GM23248 (cell line): ENCODE results near the gene ROBO2. TPM values are rescaled to one million over a fixed set of nuclear protein-coding genes. Genes with fewer than 3 reads are reported as not detected.

Source experiments
- DNase-seq: peaks from one replicate; pipeline ENCODE4 v3.0.0-alpha.2; 2015
- H2AFZ ChIP-seq: fragments of 200-600 bp; sonication (generic); 2 replicates; pipeline ENCODE4 v1.6.1; 2016; ENCODE audit warnings: antibody characterized with exemption
- H3F3A ChIP-seq: fragments of 200-600 bp; sonication (generic); 2 replicates; pipeline ENCODE4 v1.6.1; 2016; ENCODE audit warnings: mild to moderate bottlenecking, antibody characterized with exemption, mixed run types; ENCODE audit not compliant: insufficient read depth
- H3K27ac ChIP-seq: fragments of 200-600 bp; sonication (generic); 2 replicates; pipeline ENCODE4 v1.5.1; 2016; ENCODE audit warnings: mild to moderate bottlenecking
- H3K27me3 ChIP-seq: fragments of 200-600 bp; sonication (generic); replicated peaks from 2 replicates; pipeline ENCODE4 v1.6.1; 2016; ENCODE audit warnings: mild to moderate bottlenecking; ENCODE audit not compliant: insufficient read depth
- H3K36me3 ChIP-seq: fragments of 200-600 bp; sonication (generic); 2 replicates; pipeline ENCODE4 v1.6.1; 2016; ENCODE audit warnings: low read depth, mild to moderate bottlenecking
- H3K4me1 ChIP-seq: fragments of 200-600 bp; sonication (generic); 2 replicates; pipeline ENCODE4 v1.6.1; 2016; ENCODE audit warnings: mild to moderate bottlenecking; ENCODE audit not compliant: insufficient read depth
- H3K4me2 ChIP-seq: fragments of 200-600 bp; sonication (generic); one replicate; pipeline ENCODE4 v1.6.1; 2016; ENCODE audit warnings: mild to moderate bottlenecking; ENCODE audit not compliant: unreplicated experiment
- H3K4me3 ChIP-seq: fragments of 200-600 bp; sonication (generic); 2 replicates; pipeline ENCODE4 v1.5.1; 2016; ENCODE audit warnings: mild to moderate bottlenecking
- H3K79me2 ChIP-seq: fragments of 200-600 bp; sonication (generic); 2 replicates; pipeline ENCODE4 v1.6.1; 2016; ENCODE audit warnings: mild to moderate bottlenecking; ENCODE audit not compliant: insufficient read depth
- H3K9ac ChIP-seq: fragments of 200-600 bp; sonication (generic); 2 replicates; pipeline ENCODE4 v1.6.1; 2016; ENCODE audit warnings: mild to moderate bottlenecking
- H3K9me2 ChIP-seq: fragments of 200-600 bp; sonication (generic); 2 replicates; pipeline ENCODE4 v1.6.1; 2016; ENCODE audit warnings: mixed run types, mild to moderate bottlenecking, moderate library complexity; ENCODE audit not compliant: insufficient read depth
- H3K9me3 ChIP-seq: fragments of 200-600 bp; sonication (generic); one replicate; pipeline ENCODE4 v1.6.1; 2017; ENCODE audit warnings: low read depth
- H4K20me1 ChIP-seq: fragments of 200-600 bp; sonication (generic); 2 replicates; pipeline ENCODE4 v1.6.0; 2016; ENCODE audit not compliant: insufficient read depth
- EZH2 ChIP-seq: fragments of 200-600 bp; sonication (generic); IDR thresholded peaks from 2 replicates; pipeline ENCODE4 v1.6.1; 2018; ENCODE audit warnings: antibody characterized with exemption, mild to moderate bottlenecking; ENCODE audit not compliant: insufficient read depth, poor library complexity, severe bottlenecking
- EZH2phosphoT487 ChIP-seq: fragments of 200-600 bp; sonication (generic); IDR thresholded peaks from 2 replicates; pipeline ENCODE4 v1.6.1; 2018; ENCODE audit warnings: antibody characterized with exemption, moderate library complexity, mild to moderate bottlenecking, low read depth; ENCODE audit not compliant: insufficient read depth
- WGBS, 2 experiments: methylation state at CpG; one replicate each; pipeline ENCODE4 v1.1.6; 2015 to 2017; ENCODE audit warnings: low lambda C conversion rate in 2 of 2, low coverage in 1 of 2; ENCODE audit errors: missing lambda C conversion rate in 2 of 2; 5-methylcytosine and 5-hydroxymethylcytosine counted together
- in situ Hi-C: fragments of 300-500 bp; cut with MboI; formaldehyde crosslinking; loops from 2 replicates; pipeline ENCODE4 v1.15.0; 2020
- polyA plus RNA-seq: library from polyadenylated mRNA; unstranded; fragments of >200 nt; fragmentation: Nextera tagmentation; extraction: Ambion mirVana; gene quantifications from 2 replicates; pipeline ENCODE4 v1.2.1, GENCODE V29; 2016
- total RNA-seq: library from RNA; depleted of rRNA; stranded (reverse); fragments of >200 nt; shearing (Covaris generic); gene quantifications from 2 replicates; pipeline ENCODE4 v1.2.3, GENCODE V29; 2014

ROBO2 gene
- total and polyA plus RNA-seq, 2 experiments from 2014 or later = under 0.01 to 0.05 TPM

- Histone ChIP-seq H3K9me3 (no peaks in the 10 kb centered on the region), H4K20me1 (no peaks in the 10 kb centered on the region), H3K9me2 (no peaks in the 10 kb centered on the region), H3K4me1 (no peaks in the 10 kb centered on the region), H2AFZ (no peak overlapping the region), H3K79me2 (no peaks in the 10 kb centered on the region), H3K4me3 (no peak overlapping the region), H3K27ac (no peak overlapping the region), H3K9ac (no peak overlapping the region), H3K27me3 (no peaks in the 10 kb centered on the region), H3F3A (no peaks in the 10 kb centered on the region), H3K36me3 (no peaks in the 10 kb centered on the region), H3K4me2 (no peak overlapping the region)
- in situ Hi-C loops = no loop called here
- WGBS, 2 experiments = 67 to 73% methylated on average over 4 of the region's 4 CpGs
- no peak for DNase-seq
- TF ChIP-seq EZH2 (no peak), EZH2phosphoT487 (no peak)
These were observed 129.9 kb downstream of the ROBO2 start for GRCh38 chr3:77169823-77170222.

- Histone ChIP-seq H3K79me2 (no peaks in the 10 kb centered on the region), H3F3A (no peaks in the 10 kb centered on the region), H3K9ac (no peak overlapping the region), H3K27ac (no peak overlapping the region), H3K27me3 (no peaks in the 10 kb centered on the region), H3K36me3 (no peaks in the 10 kb centered on the region), H3K4me2 (no peak overlapping the region), H3K4me1 (no peaks in the 10 kb centered on the region), H3K9me2 (no peaks in the 10 kb centered on the region; the same call in 1 of the 2 replicates), H2AFZ (no peak overlapping the region), H4K20me1 (no peaks in the 10 kb centered on the region), H3K9me3 (no peaks in the 10 kb centered on the region), H3K4me3 (no peak overlapping the region)
- 59 to 65% methylated on average over 5 of the region's 5 CpGs for WGBS, 2 experiments
- no peak for DNase-seq
- TF ChIP-seq EZH2 (no peak), EZH2phosphoT487 (no peak)
- in situ Hi-C loops = no loop called here
These were observed 131.1 kb downstream of the ROBO2 start for GRCh38 chr3:77171026-77171425.

DNA sequence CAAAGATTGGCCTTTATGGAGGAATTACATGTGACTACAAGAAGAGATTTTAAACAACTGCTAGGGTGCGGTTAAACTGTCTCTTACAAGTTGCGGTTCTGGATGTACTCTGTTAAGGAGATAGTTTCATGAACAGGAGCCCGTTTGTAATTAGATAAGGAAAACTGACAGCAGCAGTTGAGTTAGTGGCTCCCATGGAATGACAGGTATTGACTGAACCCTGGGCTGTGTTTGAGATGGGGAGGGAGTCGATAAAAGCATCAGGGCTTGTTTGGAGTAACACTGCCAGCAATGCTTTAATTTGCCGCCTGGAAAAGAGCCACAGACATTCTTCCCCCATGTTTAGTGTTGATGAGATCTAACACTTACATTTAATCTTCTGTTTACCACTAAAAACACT is 139.9 kb downstream of the ROBO2 start:
- TF ChIP-seq EZH2phosphoT487 = no peak
- TF ChIP-seq EZH2 = no peak
- H3K79me2 ChIP-seq = no peaks in the 10 kb centered on the region
- H2AFZ ChIP-seq = no peak overlapping the region
- H3K4me2 ChIP-seq = no peak overlapping the region
- H3F3A ChIP-seq = no peaks in the 10 kb centered on the region
- H3K9me3 ChIP-seq = no peaks in the 10 kb centered on the region
- DNase-seq = no peak
- H3K36me3 ChIP-seq = no peaks in the 10 kb centered on the region
- WGBS, 2 experiments = 70 to 72% methylated on average over 5 of the region's 5 CpGs
- H3K9ac ChIP-seq = no peak overlapping the region
- no peaks in the 10 kb centered on the region for H4K20me1 ChIP-seq
- in situ Hi-C loops = no loop called here
- H3K27ac ChIP-seq = no peak overlapping the region
- no peak overlapping the region for H3K4me3 ChIP-seq
- H3K4me1 ChIP-seq = no peaks in the 10 kb centered on the region
- no peaks in the 10 kb centered on the region for H3K27me3 ChIP-seq
- no peaks in the 10 kb centered on the region; the same call in 1 of the 2 replicates for H3K9me2 ChIP-seq

- Histone ChIP-seq H3F3A (no peaks in the 10 kb centered on the region), H3K27me3 (no peaks in the 10 kb centered on the region), H3K9me2 (no peaks in the 10 kb centered on the region), H3K79me2 (no peaks in the 10 kb centered on the region), H2AFZ (no peak overlapping the region), H3K4me3 (no peak overlapping the region), H4K20me1 (no peaks in the 10 kb centered on the region), H3K4me1 (peaks cover 6% of the 10 kb centered on the region; the same call in 1 of the 2 replicates), H3K9me3 (no peaks in the 10 kb centered on the region), H3K9ac (no peak overlapping the region), H3K36me3 (no peaks in the 10 kb centered on the region), H3K27ac (no peak overlapping the region), H3K4me2 (no peak overlapping the region)
- TF ChIP-seq EZH2 (no peak), EZH2phosphoT487 (no peak)
- in situ Hi-C loops = no loop called here
- no peak for DNase-seq
- 53 to 58% methylated on average over 4 of the region's 4 CpGs for WGBS, 2 experiments
These were observed 142.4 kb downstream of the ROBO2 start for GRCh38 chr3:77182341-77182740.

- H4K20me1 ChIP-seq = no peaks in the 10 kb centered on the region
- peak overlapping the region; percentile 70; the same call in 1 of the 2 replicates for H2AFZ ChIP-seq
- H3K36me3 ChIP-seq = no peaks in the 10 kb centered on the region
- H3K27me3 ChIP-seq = no peaks in the 10 kb centered on the region
- 45 to 56% methylated on average over 1 of the region's 1 CpG for WGBS, 2 experiments
- no peak for DNase-seq
- H3K79me2 ChIP-seq = no peaks in the 10 kb centered on the region
- no peak overlapping the region for H3K9ac ChIP-seq
- no peaks in the 10 kb centered on the region for H3K9me2 ChIP-seq
- in situ Hi-C loops = no loop called here
- H3K4me3 ChIP-seq = no peak overlapping the region
- H3F3A ChIP-seq = no peaks in the 10 kb centered on the region
- peaks cover 6% of the 10 kb centered on the region; the same call in 1 of the 2 replicates for H3K4me1 ChIP-seq
- no peak for TF ChIP-seq EZH2phosphoT487
- TF ChIP-seq EZH2 = no peak
- peak overlapping the region; percentile 39 for H3K4me2 ChIP-seq
- H3K9me3 ChIP-seq = no peaks in the 10 kb centered on the region
- no peak overlapping the region for H3K27ac ChIP-seq
These were observed 146.4 kb downstream of the ROBO2 start for GRCh38 chr3:77186319-77186718.
